A549 (cell line): Measurements from ENCODE around the gene CEP76. TPM values are rescaled to one million over a fixed set of nuclear protein-coding genes. Genes with fewer than 3 reads are reported as not detected.

ENCODE experiments used
- ATAC-seq, 2 experiments: fragments of 200-7000 bp in 1 of 2; fragments of >200 bp in 1 of 2; cut with Nextera tagmentation in 1 of 2; cut with Tn5 transposase in 1 of 2; 3 replicates each; pipeline versions ENCODE4 v1.8.0 to v1.9.1; 2018 to 2020; ENCODE audit warnings: mild to moderate bottlenecking in 1 of 2, moderate library complexity in 1 of 2
- CTCF ChIA-PET: fragments of 300-600 bp; sonication (Branson Sonifier 250); formaldehyde crosslinking; extraction: SDS; loops from one replicate; lab custom pipeline; 2021; ENCODE audit warnings: antibody characterized with exemption, inconsistent platforms; lab: Yijun Ruan, JAX
- POLR2A ChIA-PET: fragments of 350-600 bp; formaldehyde crosslinking; extraction: SDS; loops from one replicate; lab custom pipeline; 2021; ENCODE audit warnings: antibody characterized with exemption, inconsistent platforms; lab: Yijun Ruan, JAX
- DNase-seq, 2 experiments: peaks; one replicate each; pipeline versions ENCODE4 v3.0.0 to v3.0.0-alpha.2; 2011 to 2016; ENCODE audit warnings: low read depth in 1 of 2, low spot score in 1 of 2
- FAIRE-seq: peaks from 2 replicates; lab custom pipeline; 2011; peaks lifted over from hg19 to GRCh38; lab: Jason Lieb, UNC
- H3K27ac ChIP-seq, 2 experiments: fragments of >200 bp; sonication (Bioruptor Twin); formaldehyde crosslinking; 3 replicates each; pipeline ENCODE4 v1.5.1; 2016 to 2017
- H3K4me1 ChIP-seq: fragments of >200 bp; sonication (Bioruptor Twin); formaldehyde crosslinking; 3 replicates; pipeline ENCODE4 v1.6.1; 2016
- H3K4me2 ChIP-seq: fragments of >200 bp; sonication (Bioruptor Twin); formaldehyde crosslinking; 3 replicates; pipeline ENCODE4 v1.6.1; 2016
- H3K4me3 ChIP-seq: fragments of >200 bp; sonication (Bioruptor Twin); formaldehyde crosslinking; 3 replicates; pipeline ENCODE4 v1.5.1; 2016
- H3K9me3 ChIP-seq: fragments of >200 bp; sonication (Bioruptor Twin); formaldehyde crosslinking; 3 replicates; pipeline ENCODE4 v1.6.1; 2016
- ESRRA ChIP-seq: fragments of 150-350 bp; IDR thresholded peaks from 2 replicates; pipeline ENCODE4 v1.6.1; 2014; ENCODE audit warnings: mild to moderate bottlenecking, low read length, borderline replicate concordance
- FOSL2 ChIP-seq, 2 experiments: fragments of 450-650 bp in 1 of 2; fragments of >200 bp in 1 of 2; sonication (Bioruptor Twin) in 1 of 2; formaldehyde crosslinking; IDR thresholded peaks; 2 replicates each; pipeline versions ENCODE4 v1.5.0 to v1.6.1; 2016 to 2020; ENCODE audit warnings: mild to moderate bottlenecking in 1 of 2, moderate library complexity in 1 of 2
- HOXA7 ChIP-seq: fragments of 250-450 bp; sonication (Bioruptor Pico); IDR thresholded peaks from 2 replicates; pipeline ENCODE4 v1.5.0; 2020; ENCODE audit warnings: mild to moderate bottlenecking, moderate library complexity
- JUN ChIP-seq, 2 experiments: fragments of >200 bp; sonication (Bioruptor Twin); formaldehyde crosslinking; IDR thresholded peaks; 2 replicates in 1 of 2; 3 replicates in 1 of 2; pipeline ENCODE4 v1.6.1; 2016 to 2017
- KDM1A ChIP-seq: fragments of 200-600 bp; sonication (generic); IDR thresholded peaks from 2 replicates; pipeline ENCODE4 v1.6.1; 2016; ENCODE audit warnings: low read depth, mild to moderate bottlenecking
- NR3C1 ChIP-seq: fragments of >200 bp; sonication (Bioruptor Twin); formaldehyde crosslinking; IDR thresholded peaks from 3 replicates; pipeline ENCODE4 v1.6.1; 2017
- POLR2A ChIP-seq: IDR thresholded peaks from 2 replicates; pipeline ENCODE4 v1.6.1; 2012; ENCODE audit warnings: mild to moderate bottlenecking, low read length
- RNF2 ChIP-seq: fragments of 200-600 bp; sonication (generic); IDR thresholded peaks from 2 replicates; pipeline ENCODE4 v1.6.1; 2016; ENCODE audit warnings: low read depth, mild to moderate bottlenecking, antibody characterized with exemption, moderate library complexity, borderline replicate concordance
- SMC3 ChIP-seq: fragments of >200 bp; sonication (Bioruptor Twin); formaldehyde crosslinking; IDR thresholded peaks from 3 replicates; pipeline ENCODE4 v1.6.1; 2018; ENCODE audit warnings: inconsistent platforms
- TFCP2L1 ChIP-seq: fragments of 250-450 bp; sonication (Bioruptor Pico); IDR thresholded peaks from 2 replicates; pipeline ENCODE4 v1.5.0; 2021; ENCODE audit warnings: mild to moderate bottlenecking
- TP53 ChIP-seq: fragments of 250-450 bp; sonication (Bioruptor Pico); IDR thresholded peaks from 2 replicates; pipeline ENCODE4 v1.5.0; 2021; ENCODE audit warnings: mild to moderate bottlenecking, moderate library complexity
- ZC3H11A ChIP-seq: fragments of 450-650 bp; IDR thresholded peaks from 2 replicates; pipeline ENCODE4 v1.6.1; 2014; ENCODE audit warnings: antibody characterized with exemption, mild to moderate bottlenecking
- ZNF302 ChIP-seq: fragments of 250-450 bp; sonication (Bioruptor Pico); IDR thresholded peaks from 2 replicates; pipeline ENCODE4 v1.9.0; 2021; ENCODE audit warnings: inconsistent platforms, mild to moderate bottlenecking, moderate library complexity
- ZSCAN20 ChIP-seq: fragments of 250-450 bp; sonication (Bioruptor Pico); IDR thresholded peaks from 2 replicates; pipeline ENCODE4 v1.8.0; 2022; ENCODE audit warnings: mild to moderate bottlenecking, moderate library complexity
- WGBS: methylation state at CpG from one replicate; pipeline ENCODE4 v1.1.6; 2017; ENCODE audit errors: missing lambda C conversion rate; 5-methylcytosine and 5-hydroxymethylcytosine counted together
- polyA plus RNA-seq, 4 experiments: library from polyadenylated mRNA; depleted of rRNA in 3 of 4; stranded (reverse); fragments of >200 nt; fragmentation: RNase III in 1 of 4; extraction: RNeasy Plus Mini Kit Qiagen cat#74134 plus additional on column Dnase treatment in 1 of 4; gene quantifications; 2 replicates in 3 of 4; 3 replicates in 1 of 4; pipeline ENCODE4 v1.2.3, GENCODE V29; 2011 to 2017
- TF ChIP-seq, protein P1 (sequence below): IDR thresholded peaks from 2 replicates; pipeline ENCODE4 v1.6.1; 2012
- TF ChIP-seq, protein P2 (sequence below): fragments of >200 bp; sonication (Bioruptor Twin); formaldehyde crosslinking; IDR thresholded peaks from 3 replicates; pipeline ENCODE4 v1.5.1; 2016
- TF ChIP-seq, protein P3 (sequence below): fragments of >200 bp; sonication (Bioruptor Twin); formaldehyde crosslinking; IDR thresholded peaks from 3 replicates; pipeline ENCODE4 v1.6.1; 2016
- TF ChIP-seq, protein P4 (sequence below): IDR thresholded peaks from 2 replicates; pipeline ENCODE4 v1.6.1; 2012

Gene CEP76
- polyA plus RNA-seq, 2 of the 4 experiments (the other 2 are of a cell fraction), result 7.8 to 13.1 TPM

DNA sequence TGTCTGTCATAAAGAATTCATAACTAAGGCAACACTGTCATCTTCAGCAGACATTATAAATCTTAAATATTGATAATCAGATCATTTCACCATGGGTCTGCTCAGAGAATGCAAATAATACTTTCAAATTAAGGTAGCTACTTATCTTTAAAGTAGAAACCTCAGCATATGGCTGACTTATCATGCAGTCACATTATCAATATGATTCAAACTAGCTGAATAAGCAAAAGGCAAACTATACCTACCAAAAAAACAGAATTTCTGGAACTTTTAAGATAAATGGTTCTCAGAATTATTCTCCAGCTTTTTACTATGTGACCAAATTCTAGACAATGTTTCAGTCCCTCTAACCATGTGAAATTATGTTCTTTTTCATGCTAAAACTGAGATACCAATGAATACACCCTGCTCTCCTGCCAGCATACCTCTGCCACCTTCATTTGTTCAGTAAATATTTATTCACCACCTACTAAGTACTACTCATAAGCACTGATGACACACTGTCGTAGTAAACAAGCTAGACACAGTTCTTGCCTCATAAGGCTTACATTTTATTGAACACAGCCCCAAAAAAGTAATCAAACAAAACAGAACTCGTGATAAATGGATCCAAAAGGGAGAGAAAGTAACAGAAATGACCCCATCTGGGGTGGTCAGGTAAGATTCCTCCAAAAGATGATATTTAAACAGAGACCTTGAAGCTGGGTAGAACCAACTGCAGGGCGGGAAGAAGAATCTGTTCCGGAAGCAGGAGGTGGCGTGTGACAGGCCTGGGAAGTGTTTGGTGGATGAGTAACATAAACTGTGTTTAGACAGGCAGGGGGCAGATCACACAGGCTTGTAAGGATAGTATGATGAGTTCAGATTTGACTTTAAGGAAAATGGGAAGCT is 62.3 kb downstream of the CEP76 start (continued):
- no peak for TF ChIP-seq ZC3H11A
- TF ChIP-seq HOXA7 (CRISPR knock-in tag), result no peak
- TF ChIP-seq, protein P1, sequence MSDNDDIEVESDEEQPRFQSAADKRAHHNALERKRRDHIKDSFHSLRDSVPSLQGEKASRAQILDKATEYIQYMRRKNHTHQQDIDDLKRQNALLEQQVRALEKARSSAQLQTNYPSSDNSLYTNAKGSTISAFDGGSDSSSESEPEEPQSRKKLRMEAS, result peak; percentile 52; the same call in 1 of the 2 replicates
- TF ChIP-seq SMC3, result no peak

DNA sequence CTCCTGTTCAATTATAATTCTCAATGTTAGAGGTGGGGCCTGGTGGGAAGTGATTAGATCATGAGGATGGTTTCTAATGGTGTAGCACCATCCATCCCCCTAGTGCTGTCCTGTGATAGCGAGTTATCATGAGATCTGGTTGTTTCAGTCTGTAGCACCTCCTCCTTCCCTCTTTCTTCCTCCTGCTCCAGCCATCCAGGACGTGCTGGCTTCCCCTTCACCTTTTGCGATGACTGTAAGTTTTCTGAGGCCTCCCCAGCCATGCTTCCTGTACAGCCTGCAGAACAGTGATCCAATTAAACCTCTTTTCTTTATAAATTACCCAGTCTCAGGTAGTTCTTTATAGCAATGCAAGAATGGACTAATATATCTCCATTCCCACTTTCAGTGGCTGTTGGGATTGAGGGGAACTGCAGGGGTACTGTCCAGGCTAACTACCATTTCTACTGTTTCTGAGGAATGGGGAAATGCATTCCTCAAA is 63.8 kb downstream of the CEP76 start:
- no peak for DNase-seq
- POLR2A ChIA-PET, result no interaction called here
- TF ChIP-seq ZSCAN20 (CRISPR knock-in tag) (no peak), HOXA7 (CRISPR knock-in tag) (no peak), TP53 (no peak), TFCP2L1 (no peak), ZNF302 (CRISPR knock-in tag) (no peak), NR3C1 (no peak), KDM1A (no peak), JUN (IDR thresholded peaks at IDR 0.05) (no peak), FOSL2 (IDR thresholded peaks at IDR 0.05) (no peak), FOSL2 (CRISPR knock-in tag; IDR thresholded peaks at IDR 0.05) (no peak), POLR2A (no peak), SMC3 (no peak), RNF2 (no peak), ESRRA (no peak)
- TF ChIP-seq, protein P2, sequence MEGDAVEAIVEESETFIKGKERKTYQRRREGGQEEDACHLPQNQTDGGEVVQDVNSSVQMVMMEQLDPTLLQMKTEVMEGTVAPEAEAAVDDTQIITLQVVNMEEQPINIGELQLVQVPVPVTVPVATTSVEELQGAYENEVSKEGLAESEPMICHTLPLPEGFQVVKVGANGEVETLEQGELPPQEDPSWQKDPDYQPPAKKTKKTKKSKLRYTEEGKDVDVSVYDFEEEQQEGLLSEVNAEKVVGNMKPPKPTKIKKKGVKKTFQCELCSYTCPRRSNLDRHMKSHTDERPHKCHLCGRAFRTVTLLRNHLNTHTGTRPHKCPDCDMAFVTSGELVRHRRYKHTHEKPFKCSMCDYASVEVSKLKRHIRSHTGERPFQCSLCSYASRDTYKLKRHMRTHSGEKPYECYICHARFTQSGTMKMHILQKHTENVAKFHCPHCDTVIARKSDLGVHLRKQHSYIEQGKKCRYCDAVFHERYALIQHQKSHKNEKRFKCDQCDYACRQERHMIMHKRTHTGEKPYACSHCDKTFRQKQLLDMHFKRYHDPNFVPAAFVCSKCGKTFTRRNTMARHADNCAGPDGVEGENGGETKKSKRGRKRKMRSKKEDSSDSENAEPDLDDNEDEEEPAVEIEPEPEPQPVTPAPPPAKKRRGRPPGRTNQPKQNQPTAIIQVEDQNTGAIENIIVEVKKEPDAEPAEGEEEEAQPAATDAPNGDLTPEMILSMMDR, result no peak
- TF ChIP-seq, protein P3, sequence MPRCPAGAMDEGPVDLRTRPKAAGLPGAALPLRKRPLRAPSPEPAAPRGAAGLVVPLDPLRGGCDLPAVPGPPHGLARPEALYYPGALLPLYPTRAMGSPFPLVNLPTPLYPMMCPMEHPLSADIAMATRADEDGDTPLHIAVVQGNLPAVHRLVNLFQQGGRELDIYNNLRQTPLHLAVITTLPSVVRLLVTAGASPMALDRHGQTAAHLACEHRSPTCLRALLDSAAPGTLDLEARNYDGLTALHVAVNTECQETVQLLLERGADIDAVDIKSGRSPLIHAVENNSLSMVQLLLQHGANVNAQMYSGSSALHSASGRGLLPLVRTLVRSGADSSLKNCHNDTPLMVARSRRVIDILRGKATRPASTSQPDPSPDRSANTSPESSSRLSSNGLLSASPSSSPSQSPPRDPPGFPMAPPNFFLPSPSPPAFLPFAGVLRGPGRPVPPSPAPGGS, result no peak
- TF ChIP-seq, protein P4, sequence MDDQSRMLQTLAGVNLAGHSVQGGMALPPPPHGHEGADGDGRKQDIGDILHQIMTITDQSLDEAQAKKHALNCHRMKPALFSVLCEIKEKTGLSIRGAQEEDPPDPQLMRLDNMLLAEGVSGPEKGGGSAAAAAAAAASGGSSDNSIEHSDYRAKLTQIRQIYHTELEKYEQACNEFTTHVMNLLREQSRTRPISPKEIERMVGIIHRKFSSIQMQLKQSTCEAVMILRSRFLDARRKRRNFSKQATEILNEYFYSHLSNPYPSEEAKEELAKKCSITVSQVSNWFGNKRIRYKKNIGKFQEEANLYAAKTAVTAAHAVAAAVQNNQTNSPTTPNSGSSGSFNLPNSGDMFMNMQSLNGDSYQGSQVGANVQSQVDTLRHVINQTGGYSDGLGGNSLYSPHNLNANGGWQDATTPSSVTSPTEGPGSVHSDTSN, result no peak
- TF ChIP-seq, protein P1, result no peak
- TF ChIP-seq, all 56 proteins: peak for 0
- H3K9me3 ChIP-seq, result no peaks in the 10 kb centered on the region
- no peak overlapping the region; the same call in 2 of the 3 replicates for H3K4me2 ChIP-seq
- H3K4me3 ChIP-seq, result no peak overlapping the region
- ATAC-seq (0 out of 6 replicates have a peak, but pooled peaks of 1 of the 2 experiments have one; percentile 23), FAIRE-seq (no peak)
- peak overlapping the region; percentile 66 to 79; a peak in 4 of 6 replicates for H3K27ac ChIP-seq
- CTCF ChIA-PET, result interaction anchor here (0.9 kb wide), 1 partner anchor 247 kb away, joined by 3 read pairs; no protein-coding TSS in a partner anchor
- 70% methylated on average over 3 of the region's 3 CpGs for WGBS
- peaks cover 63% of the 10 kb centered on the region for H3K4me1 ChIP-seq
